ENCODE results near the gene KATNAL1. TPM values are rescaled to one million over a fixed set of nuclear protein-coding genes. Genes with fewer than 3 reads are reported as not detected.

Gene KATNAL1
- total RNA-seq, 2 donors from 2014 or later, result 13.7 to 19.1 TPM

DNA sequence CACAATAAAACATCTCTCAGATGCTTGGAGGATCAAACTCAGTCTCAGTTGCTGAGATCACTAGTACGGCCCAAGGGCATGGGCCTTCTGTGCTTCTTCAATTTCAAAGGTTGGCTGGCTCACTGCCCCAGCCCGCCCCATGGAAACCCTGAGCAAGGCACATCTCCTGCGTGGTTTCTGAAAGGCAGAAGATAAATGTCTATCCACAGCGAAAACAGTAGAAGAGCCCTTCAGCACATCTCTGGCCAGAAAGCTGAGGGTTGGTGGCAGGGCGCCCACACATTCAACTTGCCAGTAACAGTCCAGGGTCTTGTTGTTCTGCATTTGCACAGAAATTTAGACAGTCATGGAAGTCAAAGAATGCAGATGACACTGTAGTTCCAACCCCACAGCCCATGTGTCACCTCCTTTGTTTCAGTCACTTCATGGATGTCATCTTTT is 24.0 kb upstream of the KATNAL1 start:
- no peaks in the 10 kb centered on the region for H3K36me3 ChIP-seq
- no peaks in the 10 kb centered on the region for H3K4me1 ChIP-seq (ENCODE audit: control insufficient read depth in 1 of 2, low read depth in 2 of 2)
- TF ChIP-seq, protein P1, sequence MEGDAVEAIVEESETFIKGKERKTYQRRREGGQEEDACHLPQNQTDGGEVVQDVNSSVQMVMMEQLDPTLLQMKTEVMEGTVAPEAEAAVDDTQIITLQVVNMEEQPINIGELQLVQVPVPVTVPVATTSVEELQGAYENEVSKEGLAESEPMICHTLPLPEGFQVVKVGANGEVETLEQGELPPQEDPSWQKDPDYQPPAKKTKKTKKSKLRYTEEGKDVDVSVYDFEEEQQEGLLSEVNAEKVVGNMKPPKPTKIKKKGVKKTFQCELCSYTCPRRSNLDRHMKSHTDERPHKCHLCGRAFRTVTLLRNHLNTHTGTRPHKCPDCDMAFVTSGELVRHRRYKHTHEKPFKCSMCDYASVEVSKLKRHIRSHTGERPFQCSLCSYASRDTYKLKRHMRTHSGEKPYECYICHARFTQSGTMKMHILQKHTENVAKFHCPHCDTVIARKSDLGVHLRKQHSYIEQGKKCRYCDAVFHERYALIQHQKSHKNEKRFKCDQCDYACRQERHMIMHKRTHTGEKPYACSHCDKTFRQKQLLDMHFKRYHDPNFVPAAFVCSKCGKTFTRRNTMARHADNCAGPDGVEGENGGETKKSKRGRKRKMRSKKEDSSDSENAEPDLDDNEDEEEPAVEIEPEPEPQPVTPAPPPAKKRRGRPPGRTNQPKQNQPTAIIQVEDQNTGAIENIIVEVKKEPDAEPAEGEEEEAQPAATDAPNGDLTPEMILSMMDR (IDR thresholded peaks at IDR 0.05), result no peak
- no peaks in the 10 kb centered on the region for H3K9me3 ChIP-seq
- no peak overlapping the region for H3K27ac ChIP-seq
- no peak for DNase-seq (ENCODE audit: low spot score)
- no peak for ATAC-seq (ENCODE audit: insufficient number of reproducible peaks, low FRiP score, low read depth)
- H3K4me3 ChIP-seq, result no peak overlapping the region
- no peaks in the 10 kb centered on the region for H3K27me3 ChIP-seq (replicated peaks; ENCODE audit: insufficient read depth)

DNA sequence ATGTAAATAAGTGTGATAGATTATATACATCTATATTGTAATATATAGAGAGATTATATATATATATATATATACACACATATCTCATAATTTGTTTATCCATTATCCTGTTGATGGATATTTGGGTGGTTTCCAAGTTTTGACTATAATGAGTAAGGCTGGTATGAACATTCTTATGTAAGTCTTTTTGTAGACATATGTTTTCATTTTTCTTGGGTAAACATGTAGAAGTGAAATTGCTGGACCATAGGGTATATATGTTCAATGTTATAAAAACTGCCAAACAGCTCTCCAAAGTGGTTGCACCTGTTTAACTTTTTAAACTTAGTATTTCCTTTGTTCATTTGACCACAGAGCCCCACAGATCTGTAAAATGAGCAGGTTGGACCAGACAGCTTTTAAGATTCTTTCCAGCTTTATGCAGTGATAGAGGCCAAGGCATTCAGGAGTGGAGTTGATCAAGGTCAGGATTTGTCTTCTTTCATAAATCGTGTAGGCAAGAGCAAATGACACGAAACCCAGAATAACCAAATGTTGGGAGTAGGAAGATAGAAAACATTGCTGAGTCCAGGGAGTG is 21.7 kb upstream of the KATNAL1 start:
- no peak overlapping the region for H3K4me3 ChIP-seq
- ATAC-seq (ENCODE audit: insufficient number of reproducible peaks, low FRiP score, low read depth) (no peak), DNase-seq (ENCODE audit: low spot score) (no peak)
- TF ChIP-seq, protein P1 (IDR thresholded peaks at IDR 0.05), result no peak
- H3K9me3 ChIP-seq, result no peaks in the 10 kb centered on the region
- no peak overlapping the region for H3K27ac ChIP-seq
- H3K4me1 ChIP-seq (ENCODE audit: control insufficient read depth in 1 of 2, low read depth in 2 of 2), result no peaks in the 10 kb centered on the region
- H3K27me3 ChIP-seq (replicated peaks; ENCODE audit: insufficient read depth), result no peaks in the 10 kb centered on the region
- H3K36me3 ChIP-seq, result no peaks in the 10 kb centered on the region

DNA sequence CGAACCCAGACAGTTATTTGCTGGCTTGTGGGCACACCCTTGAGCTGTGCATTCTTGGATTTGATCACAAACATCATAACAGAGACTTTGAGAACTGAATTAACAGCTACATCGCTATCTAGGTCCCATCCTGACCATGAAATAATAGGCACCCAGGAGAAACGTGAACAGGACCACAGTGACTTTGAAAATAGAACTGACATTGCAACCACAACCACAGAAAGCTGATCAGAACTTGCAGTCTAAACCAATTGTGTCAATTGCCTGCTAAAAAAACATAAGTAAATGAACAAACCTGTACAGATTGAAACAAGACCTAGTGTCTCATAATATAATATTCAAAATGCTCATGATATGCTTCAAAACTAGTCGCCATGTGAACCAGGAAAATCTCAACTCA is 18.3 kb upstream of the KATNAL1 start:
- Histone ChIP-seq H3K9me3 (no peaks in the 10 kb centered on the region), H3K4me1 (ENCODE audit: control insufficient read depth in 1 of 2, low read depth in 2 of 2) (no peaks in the 10 kb centered on the region), H3K27ac (no peak overlapping the region), H3K27me3 (replicated peaks; ENCODE audit: insufficient read depth) (no peaks in the 10 kb centered on the region), H3K4me3 (no peak overlapping the region), H3K36me3 (no peaks in the 10 kb centered on the region)
- ATAC-seq (ENCODE audit: insufficient number of reproducible peaks, low FRiP score, low read depth) (no peak), DNase-seq (ENCODE audit: low spot score) (no peak)
- TF ChIP-seq, protein P1 (IDR thresholded peaks at IDR 0.05), result no peak

DNA sequence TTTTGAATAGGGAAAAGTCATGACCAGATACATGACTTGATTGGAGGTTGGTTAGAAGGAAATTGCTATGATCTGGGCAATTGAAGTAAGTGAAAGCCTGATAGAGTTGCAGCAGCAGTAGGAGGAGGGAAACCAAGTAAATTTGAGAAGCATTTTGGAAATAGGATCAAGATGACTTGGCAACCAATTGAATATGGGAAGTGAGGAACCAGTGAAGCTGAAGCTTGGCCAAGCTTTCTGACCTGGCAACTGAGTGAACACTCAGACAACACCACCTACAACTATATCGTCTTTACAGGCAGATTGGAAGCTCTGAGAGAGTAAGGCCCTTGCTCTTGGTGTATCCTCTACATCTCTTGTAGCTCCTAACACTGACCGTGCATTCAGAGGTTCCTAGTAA is 16.2 kb upstream of the KATNAL1 start:
- H3K27ac ChIP-seq, result no peak overlapping the region

DNA sequence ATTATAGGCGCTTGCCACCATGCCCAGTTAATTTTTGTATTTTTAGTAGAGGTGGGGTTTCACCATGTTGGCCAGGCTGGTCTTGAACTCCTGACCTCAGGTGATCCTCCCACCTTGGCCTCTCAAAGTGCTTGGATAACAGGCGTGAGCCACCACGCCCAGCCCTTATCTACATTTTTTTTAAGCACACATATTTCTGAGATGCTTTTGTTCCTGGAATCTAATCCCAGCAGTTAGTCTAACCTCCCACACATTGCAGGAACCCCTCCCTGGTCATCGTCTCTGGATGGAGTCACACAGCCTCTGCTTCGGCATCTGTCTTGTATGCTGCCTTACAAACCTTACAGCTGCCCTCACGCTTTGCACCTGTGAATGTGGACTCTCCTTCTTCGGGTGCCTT is 15.1 kb upstream of the KATNAL1 start:
- Histone ChIP-seq H3K4me1 (ENCODE audit: control insufficient read depth in 1 of 2, low read depth in 2 of 2) (peaks cover 0 to 6% of the 10 kb centered on the region in 2 donors), H3K27ac (no peak overlapping the region), H3K9me3 (no peaks in the 10 kb centered on the region), H3K27me3 (replicated peaks; ENCODE audit: insufficient read depth) (no peaks in the 10 kb centered on the region), H3K4me3 (no peak overlapping the region), H3K36me3 (no peaks in the 10 kb centered on the region)
- TF ChIP-seq, protein P1 (IDR thresholded peaks at IDR 0.05), result no peak
- DNase-seq (ENCODE audit: low spot score), result no peak
- no peak for ATAC-seq (ENCODE audit: insufficient number of reproducible peaks, low FRiP score, low read depth)

More for the DNA sequence above, 16.2 kb upstream of the KATNAL1 start:
- no peak for DNase-seq (ENCODE audit: low spot score)
- TF ChIP-seq, protein P1 (IDR thresholded peaks at IDR 0.05), result no peak
- no peaks in the 10 kb centered on the region for H3K27me3 ChIP-seq (replicated peaks; ENCODE audit: insufficient read depth)
- no peaks in the 10 kb centered on the region for H3K9me3 ChIP-seq
- ATAC-seq (ENCODE audit: insufficient number of reproducible peaks, low FRiP score, low read depth), result no peak
- no peak overlapping the region for H3K4me3 ChIP-seq
- no peaks in the 10 kb centered on the region for H3K36me3 ChIP-seq
- H3K4me1 ChIP-seq (ENCODE audit: control insufficient read depth in 1 of 2, low read depth in 2 of 2), result no peaks in the 10 kb centered on the region

Measured in thoracic aorta (tissue), 2 donors.